Left renal pelvis (tissue), 4 donors: ENCODE results near the gene NME3. TPM values are rescaled to one million over a fixed set of nuclear protein-coding genes. Genes with fewer than 3 reads are reported as not detected.
A peak's percentile ranks its signal among the peaks of the same experiment; 100 is the strongest.

Source experiments
- DNase-seq, 4 donors: peaks; one replicate each; pipeline ENCODE4 v3.0.0-alpha.2; 2013; ENCODE audit warnings: low read depth in 4 of 4, low spot score in 3 of 4
- polyA plus RNA-seq, 4 donors: library from polyadenylated mRNA; unstranded; fragments of 120-200 nt; gene quantifications; one replicate each; pipeline ENCODE4 v1.2.1, GENCODE V29; 2013; ENCODE audit not compliant: insufficient read length in 4 of 4

NME3 gene
- polyA plus RNA-seq, 4 donors: 18.7 to 46.6 (median 22.9) TPM

GRCh38 chr16:1781758-1782407, 10.5 kb upstream of the NME3 start:
- DNase-seq: no peak

GRCh38 chr16:1781254-1781653, 9.9 kb upstream of the NME3 start:
- no peak for DNase-seq

GRCh38 chr16:1780677-1781072, 9.3 kb upstream of the NME3 start:
- no peak for DNase-seq

GRCh38 chr16:1779741-1780676, 8.7 kb upstream of the NME3 start:
- DNase-seq: no peak

DNA sequence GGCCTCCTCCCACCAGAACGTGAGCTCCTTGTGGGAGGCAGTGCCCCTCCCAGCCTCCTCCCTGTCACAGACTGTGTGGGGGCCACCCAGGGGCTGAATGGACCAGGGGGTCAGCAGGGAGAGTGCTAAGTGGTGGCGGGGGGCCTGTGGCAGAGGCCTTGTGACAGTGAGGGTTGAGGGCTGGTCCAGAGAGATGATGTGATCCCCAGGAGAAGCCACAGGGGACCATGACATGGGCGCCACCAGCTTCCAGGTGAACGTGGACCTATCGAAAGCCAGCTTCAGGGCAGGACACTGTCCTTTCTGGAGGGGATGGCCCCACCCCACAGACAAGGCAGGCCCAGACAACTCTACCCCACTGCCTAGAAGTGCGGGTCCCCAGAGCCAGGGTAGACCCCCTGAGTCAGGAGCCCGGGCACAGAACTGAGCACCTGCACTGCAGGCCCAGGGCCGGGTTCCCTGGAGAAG, 7.9 kb upstream of the NME3 start:
- no peak for DNase-seq

GRCh38 chr16:1778200-1779179, 7.1 kb upstream of the NME3 start:
- DNase-seq: no peak

GRCh38 chr16:1777375-1778199, 6.2 kb upstream of the NME3 start:
- DNase-seq: no peak

DNA sequence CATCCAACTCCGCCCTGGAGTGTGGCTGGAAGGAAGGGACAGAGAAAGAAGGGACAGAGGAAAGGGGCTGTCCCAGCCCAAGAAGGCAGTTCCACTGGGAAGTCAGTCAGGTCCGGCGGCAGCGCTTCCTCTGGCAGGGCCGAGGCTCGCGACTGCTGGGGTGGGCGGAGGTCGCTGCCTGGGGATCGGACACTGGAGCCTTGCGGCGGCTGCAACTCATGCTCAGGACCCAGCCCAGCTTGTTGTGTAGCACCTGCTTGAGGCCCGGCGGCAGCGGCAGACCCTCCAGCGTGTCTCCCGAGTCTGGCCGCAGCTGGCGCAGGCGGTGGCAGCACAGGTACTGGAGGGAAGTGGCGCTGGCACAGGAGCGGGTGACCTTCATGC, 5.6 kb upstream of the NME3 start:
- DNase-seq: no peak

GRCh38 chr16:1776672-1776955, 5.3 kb upstream of the NME3 start:
- no peak for DNase-seq

- DNase-seq: no peak
These were observed 4.7 kb upstream of the NME3 start for GRCh38 chr16:1775846-1776671.

- DNase-seq: no peak
These were observed 3.9 kb upstream of the NME3 start for GRCh38 chr16:1775006-1775845.

- no peak for DNase-seq
These were observed 3.1 kb upstream of the NME3 start for GRCh38 chr16:1774448-1774780.

DNA sequence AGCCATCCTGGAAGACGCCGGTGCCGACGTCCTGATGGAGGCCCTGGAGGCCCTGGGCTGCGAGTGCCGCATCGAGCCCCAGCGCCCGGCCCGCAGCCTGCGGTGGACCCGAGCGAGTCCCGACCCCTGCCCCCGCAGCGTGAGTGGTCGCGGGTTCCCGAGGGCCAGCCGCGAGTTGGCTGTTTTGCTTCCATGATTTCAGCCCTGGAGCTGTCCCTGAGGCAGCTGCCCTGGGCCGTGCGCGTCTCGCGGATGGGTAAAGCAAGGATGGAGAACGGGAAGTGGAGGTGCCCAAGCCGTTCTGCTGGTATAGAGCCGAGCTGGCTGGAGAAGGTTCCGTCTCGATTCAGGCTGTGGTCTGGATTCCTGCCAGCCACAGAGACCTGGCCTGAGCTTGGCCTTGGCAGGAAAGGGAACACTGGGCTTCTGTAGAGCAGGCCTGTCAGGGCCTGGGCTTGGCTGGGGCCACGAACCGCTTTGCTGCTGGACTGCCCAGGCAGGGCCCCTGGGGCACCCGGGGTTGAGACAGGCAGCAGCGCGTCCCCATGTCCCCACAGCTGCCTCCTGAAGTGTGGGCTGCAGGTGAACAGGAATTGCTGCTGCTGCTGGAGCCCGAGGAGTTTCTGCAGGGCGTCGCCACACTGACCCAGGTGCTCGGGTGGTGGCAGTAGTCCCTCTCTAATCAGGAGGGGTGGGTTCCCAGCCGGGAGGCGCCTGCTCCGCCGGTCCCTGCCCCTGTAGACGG, 2.5 kb upstream of the NME3 start:
- DNase-seq: no peak

GRCh38 chr16:1772908-1773702, 1.8 kb upstream of the NME3 start, which contains the start of gene MRPS34:
Gene MRPS34 (minus strand): TSS chr16:1773134. CDS start chr16:1773119, 15 bp downstream.
- DNase-seq: peak; percentile 55 to 79 (median 72)

DNA sequence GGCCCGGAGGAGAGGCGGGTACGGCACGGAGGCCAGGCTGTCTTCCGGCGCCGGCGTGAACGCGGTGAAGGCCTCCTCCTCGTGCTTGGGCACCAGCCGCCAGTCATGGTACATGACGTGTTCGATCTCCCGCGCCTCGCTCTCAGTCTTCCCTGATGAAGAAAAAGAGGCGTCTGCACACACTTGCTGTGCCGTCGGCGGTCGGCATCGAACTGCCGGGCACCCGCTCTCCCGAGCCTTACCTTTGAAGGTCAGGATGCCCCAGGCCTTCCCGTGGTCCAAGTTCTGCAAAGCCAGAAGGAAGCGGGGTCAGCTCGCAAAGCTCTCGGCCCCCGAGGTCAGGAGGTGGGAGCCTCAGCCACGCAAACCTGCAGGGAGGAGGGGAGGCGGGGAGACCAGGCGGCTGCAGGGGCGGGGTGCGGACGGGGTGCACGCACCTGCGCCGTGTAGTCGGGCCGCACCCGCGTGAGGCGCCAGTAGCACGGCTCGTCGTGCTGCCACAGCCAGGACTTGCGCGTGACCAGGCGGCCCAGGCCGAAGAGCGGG, 1.1 kb upstream of the NME3 start, which contains the start of gene EME2:
TSS of gene EME2 (plus strand) at position 449 of the 546 bp plus-strand sequence. CDS start 418 bp downstream, outside the sequence.
- DNase-seq: no peak

DNA sequence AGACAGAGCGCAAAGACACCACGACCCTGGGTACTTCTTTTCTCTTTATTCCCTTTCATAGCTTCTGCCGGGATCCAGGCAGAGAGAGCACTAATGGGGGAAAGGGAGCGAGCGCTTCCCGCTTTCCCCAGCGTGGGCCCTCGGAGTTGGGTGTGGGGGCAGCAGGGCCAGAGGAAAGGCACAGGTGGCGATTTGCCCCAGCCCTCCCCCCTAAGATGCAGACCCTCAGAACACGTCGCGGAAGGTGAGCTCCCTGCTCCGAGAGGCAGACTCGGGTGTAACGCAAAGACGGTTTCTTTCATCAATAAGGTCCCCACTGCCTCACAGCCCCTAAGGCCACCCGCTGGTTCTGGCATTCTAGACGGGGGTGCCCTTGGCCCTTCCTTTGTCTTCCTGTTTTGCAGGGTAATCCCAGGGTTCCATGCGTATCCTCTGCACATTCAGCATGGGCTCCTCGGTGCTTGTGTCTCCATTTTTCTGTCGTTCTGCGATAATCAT, 570 bp upstream of the NME3 start:
- DNase-seq: no peak
